WI38 (cell line): ENCODE results near the gene FAU.

Experiments used
- H3K4me3 ChIP-seq: 2 replicates; pipeline ENCODE4 v1.5.1; 2011; ENCODE audit warnings: low read depth, mild to moderate bottlenecking, control low read depth, low read length
- TF ChIP-seq, protein P1 (sequence below): IDR thresholded peaks from 2 replicates; pipeline ENCODE4 v1.5.1; 2012; ENCODE audit warnings: low read depth, mild to moderate bottlenecking, control low read depth, low read length

The FAU gene

DNA sequence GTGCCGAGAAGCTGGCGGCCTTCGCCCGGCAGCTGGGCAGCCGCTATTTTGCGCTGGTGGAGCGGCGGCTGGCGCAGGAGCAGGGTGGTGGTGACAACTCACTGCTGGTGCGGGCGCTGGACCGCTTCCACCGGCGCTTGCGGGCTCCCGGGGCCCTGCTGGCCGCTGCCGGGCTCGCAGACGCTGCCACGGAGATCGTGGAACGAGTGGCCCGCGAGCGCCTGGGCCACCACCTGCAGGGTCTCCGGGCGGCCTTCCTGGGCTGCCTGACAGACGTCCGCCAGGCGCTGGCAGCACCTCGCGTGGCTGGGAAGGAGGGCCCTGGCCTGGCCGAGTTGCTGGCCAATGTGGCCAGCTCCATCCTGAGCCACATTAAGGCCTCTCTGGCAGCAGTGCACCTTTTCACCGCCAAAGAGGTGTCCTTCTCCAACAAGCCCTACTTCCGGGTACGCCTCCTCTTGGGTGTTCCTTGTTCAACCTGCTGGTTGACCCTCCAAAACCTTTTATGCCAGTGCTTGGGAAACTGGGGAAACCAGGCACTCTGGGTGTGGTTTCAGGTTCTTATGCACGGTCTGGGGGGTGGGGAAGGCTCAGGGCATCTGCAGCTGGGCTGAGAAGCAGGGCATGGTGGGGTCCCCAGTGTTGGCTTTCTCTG lies 13.3 kb downstream of the FAU start:
- H3K4me3 ChIP-seq: no peak overlapping the region
- TF ChIP-seq, protein P1, sequence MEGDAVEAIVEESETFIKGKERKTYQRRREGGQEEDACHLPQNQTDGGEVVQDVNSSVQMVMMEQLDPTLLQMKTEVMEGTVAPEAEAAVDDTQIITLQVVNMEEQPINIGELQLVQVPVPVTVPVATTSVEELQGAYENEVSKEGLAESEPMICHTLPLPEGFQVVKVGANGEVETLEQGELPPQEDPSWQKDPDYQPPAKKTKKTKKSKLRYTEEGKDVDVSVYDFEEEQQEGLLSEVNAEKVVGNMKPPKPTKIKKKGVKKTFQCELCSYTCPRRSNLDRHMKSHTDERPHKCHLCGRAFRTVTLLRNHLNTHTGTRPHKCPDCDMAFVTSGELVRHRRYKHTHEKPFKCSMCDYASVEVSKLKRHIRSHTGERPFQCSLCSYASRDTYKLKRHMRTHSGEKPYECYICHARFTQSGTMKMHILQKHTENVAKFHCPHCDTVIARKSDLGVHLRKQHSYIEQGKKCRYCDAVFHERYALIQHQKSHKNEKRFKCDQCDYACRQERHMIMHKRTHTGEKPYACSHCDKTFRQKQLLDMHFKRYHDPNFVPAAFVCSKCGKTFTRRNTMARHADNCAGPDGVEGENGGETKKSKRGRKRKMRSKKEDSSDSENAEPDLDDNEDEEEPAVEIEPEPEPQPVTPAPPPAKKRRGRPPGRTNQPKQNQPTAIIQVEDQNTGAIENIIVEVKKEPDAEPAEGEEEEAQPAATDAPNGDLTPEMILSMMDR: no peak

- no peak overlapping the region for H3K4me3 ChIP-seq
- TF ChIP-seq, protein P1: no peak
Observed at GRCh38 chr11:65107751-65108468, 14.0 kb downstream of the FAU start.

- TF ChIP-seq, protein P1: no peak
- H3K4me3 ChIP-seq: no peak overlapping the region
Observed at GRCh38 chr11:65107078-65107477, 14.9 kb downstream of the FAU start.

- H3K4me3 ChIP-seq: no peak overlapping the region
- TF ChIP-seq, protein P1: no peak
Observed at GRCh38 chr11:65104628-65105027, 17.3 kb downstream of the FAU start.

DNA sequence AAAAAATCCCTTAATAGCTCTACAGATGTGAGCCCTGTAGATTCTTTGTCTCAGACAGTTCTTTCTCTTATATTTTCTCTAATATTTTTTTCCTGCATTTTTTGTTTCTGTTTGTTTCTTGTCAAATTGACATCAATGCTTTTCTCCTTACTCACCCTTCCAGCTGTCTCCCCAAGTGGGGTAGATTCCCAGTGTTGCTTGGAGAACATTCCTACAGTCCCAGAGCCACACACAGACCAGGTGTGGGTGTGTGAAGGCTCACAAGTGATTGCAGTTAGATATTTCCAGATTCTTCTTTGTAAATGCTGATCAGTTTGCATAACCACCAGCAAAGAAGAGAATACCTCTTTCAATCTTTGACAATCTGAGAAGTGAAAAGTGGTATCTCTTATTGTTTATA lies 18.5 kb downstream of the FAU start:
- no peak overlapping the region for H3K4me3 ChIP-seq
- TF ChIP-seq, protein P1: no peak

DNA sequence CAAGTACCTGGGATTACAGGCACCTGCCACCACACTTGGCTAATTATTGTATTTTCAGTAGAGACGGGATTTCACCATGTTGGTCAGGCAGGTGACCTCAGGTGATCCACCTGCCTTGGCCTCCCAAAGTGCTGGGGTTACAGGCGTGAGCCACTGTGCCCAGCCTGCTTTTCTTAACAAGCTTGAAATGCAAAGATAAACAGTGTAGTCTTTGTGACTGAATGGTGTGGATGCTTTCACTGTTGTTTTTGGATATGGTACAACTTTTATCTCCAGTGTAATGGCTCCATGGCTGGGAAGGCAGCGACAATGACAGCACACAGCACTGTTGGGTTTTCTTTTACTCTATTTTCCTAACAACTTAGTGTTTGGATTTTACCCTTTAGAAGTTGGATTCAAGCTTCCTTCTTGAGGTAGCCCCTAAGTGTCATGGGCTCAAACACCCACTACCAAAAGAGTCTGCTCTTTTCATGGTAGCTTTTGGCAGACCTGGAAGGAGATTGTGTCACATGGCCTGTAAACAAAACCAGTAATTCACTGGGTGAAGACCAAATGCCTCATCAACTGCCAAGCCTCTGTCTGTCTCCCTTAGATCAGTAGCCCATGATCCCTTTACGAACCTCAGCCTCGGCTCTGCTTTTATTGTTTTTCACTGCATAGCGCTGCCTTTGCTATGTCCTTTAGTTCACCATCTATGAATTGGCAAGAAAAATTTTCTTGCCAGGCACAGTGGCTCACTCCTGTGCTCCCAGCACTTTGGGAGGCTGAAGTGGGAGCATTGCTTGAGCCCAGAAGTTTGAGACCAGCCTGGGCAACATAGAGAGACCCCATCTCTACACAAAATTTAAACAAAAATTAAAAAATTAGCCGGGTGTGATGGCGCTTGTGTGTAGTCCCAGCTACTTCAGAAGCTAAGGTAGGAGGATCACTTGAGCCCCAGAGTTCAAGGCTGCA lies 19.5 kb downstream of the FAU start:
- TF ChIP-seq, protein P1: no peak
- no peak overlapping the region for H3K4me3 ChIP-seq
